RWPE2 (cell line): ENCODE results near the gene TUBGCP5.

ENCODE experiments used
- ATAC-seq: fragments of 200-7000 bp; cut with Tn5 transposase; 3 replicates; pipeline ENCODE4 v1.9.1; 2021; ENCODE audit warnings: low read depth
- DNase-seq: peaks from one replicate; pipeline ENCODE4 v3.0.0-alpha.2; 2020; ENCODE audit warnings: low spot score
- H3K27ac ChIP-seq: fragments of 450-650 bp; 2 replicates; pipeline ENCODE4 v1.5.1; 2017; ENCODE audit warnings: mild to moderate bottlenecking; ENCODE audit not compliant: poor library complexity, severe bottlenecking
- H3K27me3 ChIP-seq: fragments of 250-450 bp; sonication (Bioruptor Pico); 2 replicates; pipeline ENCODE4 v1.5.1; 2021; ENCODE audit warnings: mild to moderate bottlenecking, moderate library complexity; ENCODE audit not compliant: insufficient read depth, poor library complexity, severe bottlenecking
- H3K36me3 ChIP-seq: fragments of 250-450 bp; sonication (Bioruptor Pico); 2 replicates; pipeline ENCODE4 v1.5.1; 2020; ENCODE audit warnings: low read depth, mild to moderate bottlenecking, moderate library complexity
- H3K4me1 ChIP-seq: fragments of 250-450 bp; sonication (Bioruptor Pico); 2 replicates; pipeline ENCODE4 v1.5.1; 2021; ENCODE audit warnings: mild to moderate bottlenecking, moderate library complexity; ENCODE audit not compliant: insufficient read depth, poor library complexity, severe bottlenecking
- H3K4me3 ChIP-seq: fragments of 250-450 bp; sonication (Bioruptor Pico); 2 replicates; pipeline ENCODE4 v1.5.1; 2021; ENCODE audit warnings: mild to moderate bottlenecking, moderate library complexity; ENCODE audit not compliant: severe bottlenecking
- H3K9me3 ChIP-seq: fragments of 250-450 bp; sonication (Bioruptor Pico); 2 replicates; pipeline ENCODE4 v1.5.1; 2021; ENCODE audit warnings: mild to moderate bottlenecking, moderate library complexity; ENCODE audit not compliant: severe bottlenecking
- TF ChIP-seq, protein P1 (sequence below): fragments of 450-650 bp; IDR thresholded peaks from one replicate; pipeline ENCODE4 v1.5.1; 2017; ENCODE audit warnings: mild to moderate bottlenecking, moderate library complexity; ENCODE audit not compliant: poor library complexity, severe bottlenecking

The TUBGCP5 gene

DNA sequence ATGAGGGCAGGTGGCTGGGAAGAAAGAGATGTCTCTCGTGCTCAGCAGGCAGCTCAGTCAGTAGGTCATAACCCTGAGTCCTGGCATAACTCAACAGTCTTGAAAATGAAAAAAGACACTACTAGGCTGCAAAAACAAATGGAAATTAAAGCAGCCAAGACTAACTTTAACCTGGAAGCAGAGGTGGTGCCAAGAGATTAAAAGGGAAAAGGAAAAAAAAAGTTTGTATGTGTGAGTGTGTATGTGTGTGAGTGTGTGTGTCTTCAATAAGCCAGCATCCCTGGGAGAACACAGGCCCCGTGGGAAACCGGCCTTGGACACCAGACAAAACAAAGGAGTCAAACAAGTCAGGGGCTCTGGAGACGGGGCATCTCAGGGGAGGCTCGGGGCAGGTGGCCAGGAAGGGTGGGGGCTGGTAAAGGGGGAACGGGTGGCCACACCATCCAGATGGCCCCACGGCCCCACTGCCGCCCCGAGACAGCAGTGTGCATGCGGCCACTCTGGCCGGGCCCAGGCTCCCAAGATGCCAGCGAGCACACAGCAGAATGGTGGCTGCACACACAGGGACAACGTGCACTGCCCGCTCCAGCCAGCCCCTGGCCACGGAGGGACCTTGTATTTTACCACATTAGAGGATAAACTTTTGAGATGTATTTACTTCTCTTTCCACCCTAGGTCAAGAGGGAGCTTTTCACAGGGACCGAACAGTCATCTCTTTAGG lies 83.0 kb downstream of the TUBGCP5 start:
- DNase-seq (no peak), ATAC-seq (no peak)
- H3K4me1 ChIP-seq = peaks cover 15% of the 10 kb centered on the region
- no peaks in the 10 kb centered on the region for H3K9me3 ChIP-seq
- no peaks in the 10 kb centered on the region for H3K36me3 ChIP-seq
- H3K4me3 ChIP-seq = no peak overlapping the region
- H3K27me3 ChIP-seq = no peaks in the 10 kb centered on the region
- no peak overlapping the region for H3K27ac ChIP-seq
- TF ChIP-seq, protein P1, sequence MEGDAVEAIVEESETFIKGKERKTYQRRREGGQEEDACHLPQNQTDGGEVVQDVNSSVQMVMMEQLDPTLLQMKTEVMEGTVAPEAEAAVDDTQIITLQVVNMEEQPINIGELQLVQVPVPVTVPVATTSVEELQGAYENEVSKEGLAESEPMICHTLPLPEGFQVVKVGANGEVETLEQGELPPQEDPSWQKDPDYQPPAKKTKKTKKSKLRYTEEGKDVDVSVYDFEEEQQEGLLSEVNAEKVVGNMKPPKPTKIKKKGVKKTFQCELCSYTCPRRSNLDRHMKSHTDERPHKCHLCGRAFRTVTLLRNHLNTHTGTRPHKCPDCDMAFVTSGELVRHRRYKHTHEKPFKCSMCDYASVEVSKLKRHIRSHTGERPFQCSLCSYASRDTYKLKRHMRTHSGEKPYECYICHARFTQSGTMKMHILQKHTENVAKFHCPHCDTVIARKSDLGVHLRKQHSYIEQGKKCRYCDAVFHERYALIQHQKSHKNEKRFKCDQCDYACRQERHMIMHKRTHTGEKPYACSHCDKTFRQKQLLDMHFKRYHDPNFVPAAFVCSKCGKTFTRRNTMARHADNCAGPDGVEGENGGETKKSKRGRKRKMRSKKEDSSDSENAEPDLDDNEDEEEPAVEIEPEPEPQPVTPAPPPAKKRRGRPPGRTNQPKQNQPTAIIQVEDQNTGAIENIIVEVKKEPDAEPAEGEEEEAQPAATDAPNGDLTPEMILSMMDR = no peak

DNA sequence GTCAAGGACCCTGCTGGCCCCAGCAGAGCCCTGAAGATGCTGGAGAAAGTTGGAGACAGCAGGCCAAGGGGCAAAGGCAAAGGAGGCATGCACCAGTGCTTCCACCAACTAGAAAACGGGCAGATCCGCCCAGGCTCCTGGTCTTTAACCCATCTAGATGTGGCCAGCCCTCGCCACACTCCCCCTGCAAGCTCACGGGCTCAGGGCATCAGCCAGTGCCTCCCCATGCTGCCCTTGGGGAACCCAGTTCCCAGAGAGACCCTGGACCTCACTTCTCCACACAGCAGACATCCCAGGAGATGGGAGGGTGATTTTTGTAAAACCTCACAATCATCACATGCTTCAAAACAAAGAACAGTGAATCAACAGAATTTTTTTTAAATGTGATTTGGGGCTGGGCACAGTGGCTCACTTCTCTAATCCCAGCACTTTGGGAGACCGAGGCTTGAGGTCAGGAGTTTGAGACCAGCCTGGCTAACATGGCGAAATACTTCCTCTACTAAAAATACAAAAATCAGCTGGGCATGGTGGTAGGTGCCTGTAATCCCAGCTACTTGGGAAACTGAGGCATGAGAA lies 83.7 kb downstream of the TUBGCP5 start:
- H3K4me1 ChIP-seq = peaks cover 20% of the 10 kb centered on the region
- DNase-seq = peak; percentile 67
- H3K27me3 ChIP-seq = no peaks in the 10 kb centered on the region
- H3K4me3 ChIP-seq = no peak overlapping the region
- H3K27ac ChIP-seq = no peak overlapping the region
- TF ChIP-seq, protein P1 = no peak
- no peaks in the 10 kb centered on the region for H3K9me3 ChIP-seq
- no peak for ATAC-seq
- H3K36me3 ChIP-seq = no peaks in the 10 kb centered on the region

- no peak for DNase-seq
- no peaks in the 10 kb centered on the region for H3K9me3 ChIP-seq
- no peak overlapping the region for H3K27ac ChIP-seq
- H3K4me3 ChIP-seq = no peak overlapping the region
- no peaks in the 10 kb centered on the region for H3K27me3 ChIP-seq
- TF ChIP-seq, protein P1 = peak; percentile 74
- H3K4me1 ChIP-seq = peaks cover 25% of the 10 kb centered on the region
- no peaks in the 10 kb centered on the region for H3K36me3 ChIP-seq
- ATAC-seq = peak; percentile 84
These were observed 84.4 kb downstream of the TUBGCP5 start for GRCh38 chr15:22954798-22955543.

- DNase-seq = no peak
- Histone ChIP-seq H3K9me3 (no peaks in the 10 kb centered on the region), H3K4me1 (peaks cover 31% of the 10 kb centered on the region), H3K27me3 (no peaks in the 10 kb centered on the region), H3K4me3 (no peak overlapping the region), H3K27ac (no peak overlapping the region), H3K36me3 (no peaks in the 10 kb centered on the region)
- TF ChIP-seq, protein P1 = no peak
- no peak for ATAC-seq
These were observed 85.0 kb downstream of the TUBGCP5 start for GRCh38 chr15:22954326-22954725.
